Right cardiac atrium (tissue), 5 donors: ENCODE data around the gene TEX55. TPM values are rescaled to one million over a fixed set of nuclear protein-coding genes. Genes with fewer than 3 reads are reported as not detected.
"Not testable (repeated sequence)": the region's sequence is repeated elsewhere in the genome, so short reads cannot be mapped to it uniquely, and the experiment has no call there.

Experiments used
- ATAC-seq, 2 donors: fragments of 200-7000 bp; cut with Tn5 transposase; one replicate each; pipeline versions ENCODE4 v1.8.0 to v1.9.1; 2020; ENCODE audit warnings: moderate library complexity in 2 of 2, mild to moderate bottlenecking in 1 of 2
- DNase-seq, 3 donors: peaks; one replicate each; pipeline ENCODE4 v3.0.0-alpha.2; 2020
- H3K27ac ChIP-seq: one replicate; pipeline ENCODE4 v1.5.1; 2013; ENCODE audit warnings: mild to moderate bottlenecking, low read length, control low read depth, moderate library complexity
- H3K27me3 ChIP-seq: one replicate; pipeline ENCODE4 v1.6.1; 2013; ENCODE audit not compliant: control insufficient read depth, insufficient read depth
- H3K4me1 ChIP-seq: one replicate; pipeline ENCODE4 v1.6.1; 2013; ENCODE audit warnings: low read length; ENCODE audit not compliant: control insufficient read depth, insufficient read depth
- H3K4me3 ChIP-seq: one replicate; pipeline ENCODE4 v1.5.1; 2013; ENCODE audit warnings: low read length, control low read depth
- H3K9me3 ChIP-seq: one replicate; pipeline ENCODE4 v1.6.1; 2013; ENCODE audit warnings: low read length; ENCODE audit not compliant: control insufficient read depth
- WGBS: extraction: QIAGEN DNeasy Blood & Tissue Kit; methylation state at CpG from one replicate; pipeline ENCODE4 v1.1.7; 2013; 5-methylcytosine and 5-hydroxymethylcytosine counted together
- intact Hi-C, 4 donors: fragments of 100-400 bp; cut with DNase I; formaldehyde crosslinking; loops; one replicate each; pipeline versions ENCODE4 v1.11.0 to v1.14.0; 2022 to 2023
- long read RNA-seq, 4 donors: library from polyadenylated mRNA; unstranded; transcript quantifications; one replicate each; pipeline ENCODE4 v2.0.0, GENCODE V29; 2020 to 2021
- polyA plus RNA-seq: library from polyadenylated mRNA; stranded (reverse); fragments of 200-250 nt; gene quantifications from one replicate; pipeline ENCODE4 v1.2.3, GENCODE V29; 2013
- total RNA-seq, 4 donors: library from RNA; stranded (reverse); fragmentation: NEBNext Ultra II Directional; extraction: Animal tissue kit (Norgen Biotek cat#: 25700); gene quantifications; one replicate each; pipeline ENCODE4 v1.2.1, GENCODE V29; 2021
- donor health status: healthy with polysubstance abuse.
- donor health status: DM: no; HTN: yes; CAD: no.
- donor health status: DM: no; HTN: no; CAD: no.
- donor health status: DM: no; HTN: yes; CAD: no; lungs with severe emphysema.
- donor health status: DM: yes; HTN: yes; CAD: no.

The TEX55 gene
- total RNA-seq (not detected), polyA plus RNA-seq (not detected)
- long read RNA-seq, donor 1 = 0 reads
- long read RNA-seq, donor 2 = 0 reads
- long read RNA-seq, donor 3 = 0 reads
- long read RNA-seq, donor 4 = 0 reads

DNA sequence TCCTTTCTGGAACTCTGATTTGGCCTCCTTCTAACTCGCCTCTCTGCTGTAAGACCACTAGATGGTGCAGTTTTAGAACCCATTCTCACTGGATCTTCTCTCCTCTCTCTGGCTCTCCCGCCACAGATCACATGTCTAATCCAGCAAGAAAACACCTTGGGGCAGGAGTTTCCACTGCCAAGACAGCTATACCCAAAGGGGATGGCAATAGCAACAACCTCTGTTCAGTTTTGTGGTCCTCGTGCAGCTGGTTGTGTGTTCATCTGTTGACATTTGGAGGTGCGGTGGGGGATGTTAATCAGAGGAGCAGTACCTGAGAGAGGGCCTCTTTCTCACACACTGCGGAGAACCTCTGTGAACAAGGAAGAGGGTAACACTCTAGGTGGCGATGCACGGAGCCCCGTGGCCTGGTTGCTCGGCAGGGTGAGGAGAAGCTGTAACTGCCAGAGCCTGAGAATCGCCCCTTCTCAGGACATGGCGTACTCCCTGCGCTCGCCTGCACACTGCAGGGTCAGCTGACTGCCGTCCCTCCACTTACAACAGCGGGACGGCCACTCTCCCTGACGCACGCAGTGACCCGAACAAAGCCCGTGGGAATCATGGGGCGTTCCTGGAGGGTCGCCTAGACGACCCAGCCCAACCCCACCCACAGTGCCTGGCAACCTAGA lies at the start of gene TEX55:
Gene TEX55, plus strand, starts transcription at position 666 of the 668 bp plus-strand sequence. CDS start 25 bp downstream, outside the sequence.
- no peak within 1 kb of the TSS for H3K27ac ChIP-seq
- intact Hi-C loops = loop anchor here in 1 of 4 donors (10.0 kb wide), 1 partner anchor 99 kb away; the partner anchor contains the start of gene B4GALT4
- no peaks in the 10 kb centered on the region for H3K27me3 ChIP-seq
- DNase-seq (peak; percentile 60 to 69 (median 67)), ATAC-seq (peak; percentile 87 to 97)
- WGBS = 74% methylated on average over 23 of the region's 23 CpGs
- H3K9me3 ChIP-seq = no peaks in the 10 kb centered on the region
- no peak within 1 kb of the TSS for H3K4me3 ChIP-seq
- H3K4me1 ChIP-seq = no peaks in the 10 kb centered on the region

DNA sequence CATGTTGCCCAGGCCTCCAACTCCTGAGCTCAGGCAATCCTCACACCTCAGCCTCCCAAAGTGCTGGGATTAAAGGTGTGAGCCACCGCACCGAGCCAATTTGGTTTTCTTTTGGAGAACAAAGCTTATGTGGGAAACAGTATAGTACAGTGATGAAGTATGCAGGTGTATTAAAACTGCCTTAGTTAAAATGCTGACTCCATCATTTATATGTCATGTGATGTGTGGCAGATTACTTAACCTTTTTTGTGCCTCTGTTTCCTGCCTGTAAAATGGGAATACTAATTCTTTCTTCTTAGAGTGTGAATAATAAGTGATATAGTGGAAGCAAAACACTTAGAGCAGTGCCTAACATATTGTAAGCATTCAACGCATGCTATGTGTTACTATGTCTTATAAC lies 48.0 kb upstream of the TEX55 start:
- Histone ChIP-seq H3K27me3 (no peaks in the 10 kb centered on the region), H3K4me3 (no peak overlapping the region), H3K4me1 (no peaks in the 10 kb centered on the region), H3K27ac (no peak overlapping the region), H3K9me3 (no peaks in the 10 kb centered on the region)
- DNase-seq (no peak), ATAC-seq (no peak)
- intact Hi-C loops = loop anchor here in 3 of 4 donors (2.0 to 5.0 kb wide), 2 partner anchors 215 to 216 kb away; no protein-coding TSS in a partner anchor
- 96% methylated on average over 3 of the region's 3 CpGs for WGBS

DNA sequence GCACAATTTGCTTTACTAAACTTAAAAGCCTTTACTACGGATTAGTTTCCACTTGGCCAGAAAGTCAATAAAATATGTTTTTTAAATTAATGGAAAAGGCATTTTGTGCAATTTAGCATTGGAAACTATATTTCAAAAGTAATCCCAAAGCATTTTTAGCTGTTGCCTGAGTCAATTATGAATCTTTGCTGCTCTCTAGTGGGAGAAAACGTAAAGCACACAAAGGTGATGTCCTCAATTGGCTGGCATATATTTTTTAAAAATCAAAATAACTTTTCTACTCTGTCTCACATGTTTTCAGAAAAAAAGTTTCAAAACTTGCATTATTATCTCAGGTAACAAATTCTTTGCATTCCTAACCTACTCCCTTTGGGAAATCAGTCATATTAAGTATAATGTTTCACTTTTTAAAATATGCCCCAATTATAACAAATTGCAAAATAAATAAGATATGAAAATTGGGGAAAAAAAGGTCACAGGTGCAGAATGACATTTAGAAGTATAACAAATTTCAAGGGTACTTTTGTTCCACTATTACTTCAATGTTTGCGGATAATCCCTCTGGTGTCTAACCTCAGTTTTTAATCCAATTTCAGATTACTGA lies 47.2 kb upstream of the TEX55 start:
- WGBS = 26% methylated on average over 3 of the region's 3 CpGs
- no peak for ATAC-seq

DNA sequence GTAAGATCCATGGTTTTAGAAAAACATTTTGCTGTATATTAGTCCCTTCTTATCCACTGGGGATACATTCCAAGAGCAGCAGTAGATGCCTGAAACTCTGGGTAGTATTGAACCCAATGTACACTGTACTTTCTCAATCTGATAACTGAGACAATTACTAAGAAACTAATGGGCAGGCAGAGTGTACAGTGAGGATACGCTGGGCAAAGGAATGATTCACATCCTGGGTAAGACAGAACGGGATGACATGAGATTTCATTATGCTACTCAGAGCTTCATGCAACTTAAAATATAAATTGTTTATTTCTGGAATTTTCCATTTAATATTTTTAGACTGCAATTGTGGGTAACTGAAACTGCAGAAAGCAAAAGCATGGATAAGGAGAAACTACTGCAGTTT lies 46.2 kb upstream of the TEX55 start:
- Histone ChIP-seq H3K27me3 (no peaks in the 10 kb centered on the region), H3K27ac (no peak overlapping the region), H3K9me3 (no peaks in the 10 kb centered on the region), H3K4me1 (no peaks in the 10 kb centered on the region), H3K4me3 (no peak overlapping the region)
- WGBS = 52% methylated on average over 2 of the region's 2 CpGs
- intact Hi-C loops = loop anchor here (2.0 to 5.0 kb wide), 3 partner anchors 217 to 219 kb away; no protein-coding TSS in a partner anchor
- ATAC-seq (no peak), DNase-seq (no peak)

More for the DNA sequence above, 47.2 kb upstream of the TEX55 start:
- intact Hi-C loops = loop anchor here in 3 of 4 donors (2.0 to 5.0 kb wide), 2 partner anchors 216 kb away; no protein-coding TSS in a partner anchor
- no peaks in the 10 kb centered on the region for H3K4me1 ChIP-seq
- no peak overlapping the region for H3K27ac ChIP-seq
- H3K4me3 ChIP-seq = no peak overlapping the region
- H3K27me3 ChIP-seq = no peaks in the 10 kb centered on the region
- no peak for DNase-seq
- no peaks in the 10 kb centered on the region for H3K9me3 ChIP-seq

DNA sequence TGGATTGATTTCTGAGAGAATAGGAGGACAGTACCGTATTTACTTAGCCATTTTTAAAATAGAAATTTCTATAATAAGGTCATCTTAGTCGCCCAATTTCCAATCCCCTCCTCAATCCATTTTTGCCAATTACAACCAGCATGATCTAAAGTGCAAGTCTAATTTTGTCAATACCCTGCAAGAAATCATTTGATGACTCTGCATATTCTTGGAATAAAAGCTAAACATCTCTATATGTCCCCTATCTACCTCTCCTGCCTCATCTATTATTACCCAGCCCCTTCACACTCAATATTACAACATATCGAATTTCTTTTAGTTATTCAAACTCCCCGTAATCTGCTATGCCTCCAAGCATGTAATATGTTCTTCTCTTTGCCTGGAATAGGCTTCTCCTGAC lies 41.9 kb upstream of the TEX55 start:
- Histone ChIP-seq H3K4me3 (no peak overlapping the region), H3K4me1 (no peaks in the 10 kb centered on the region), H3K27ac (no peak overlapping the region), H3K27me3 (no peaks in the 10 kb centered on the region), H3K9me3 (no peaks in the 10 kb centered on the region)
- intact Hi-C loops = no loop called here
- DNase-seq = no peak
- ATAC-seq = no peak
- 82% methylated on average over 4 of the region's 4 CpGs for WGBS

DNA sequence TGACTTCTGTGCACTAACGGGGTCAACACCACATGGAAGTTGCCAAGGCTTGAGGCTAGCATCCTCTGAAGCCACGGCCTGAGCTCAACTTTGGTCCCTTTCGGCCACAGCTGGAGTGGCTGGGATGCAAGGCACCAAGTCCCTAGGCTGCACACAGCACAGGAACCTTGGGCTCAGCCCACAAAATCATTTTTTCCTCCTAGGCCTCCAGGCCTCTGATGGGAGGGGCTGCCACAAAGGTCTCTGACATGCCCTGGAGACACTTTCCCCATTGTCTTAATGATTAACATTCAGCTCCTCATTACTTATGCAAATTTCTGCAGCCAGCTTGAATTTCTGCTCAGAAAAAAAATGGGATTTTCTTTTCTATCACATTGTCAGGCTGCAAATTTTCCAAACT lies 27.6 kb upstream of the TEX55 start:
- WGBS = 75% methylated on average over 3 of the region's 3 CpGs
- H3K4me3 ChIP-seq, H3K4me1 ChIP-seq, DNase-seq, intact Hi-C loops, H3K9me3 ChIP-seq, H3K27ac ChIP-seq, H3K27me3 ChIP-seq, ATAC-seq: not testable (repeated sequence)

DNA sequence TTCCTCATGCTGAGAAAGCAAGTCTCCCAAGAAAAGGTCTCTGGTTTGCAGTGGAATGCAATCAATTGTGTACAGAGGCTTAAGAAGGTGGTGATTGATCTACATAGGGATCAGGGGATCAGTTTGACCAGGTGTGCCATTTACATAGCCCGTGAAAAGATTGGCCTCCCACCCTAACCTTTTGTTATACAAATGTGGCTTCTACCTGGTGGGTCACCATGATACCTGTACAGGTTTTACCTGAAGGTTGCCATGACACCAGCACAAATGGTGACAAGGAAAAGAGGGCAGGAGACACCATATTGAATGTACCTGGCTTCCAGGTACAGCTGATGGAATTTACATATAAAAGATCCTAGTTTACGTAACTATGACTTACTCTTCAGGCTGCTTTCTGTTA lies 25.5 kb upstream of the TEX55 start:
- Histone ChIP-seq H3K9me3 (no peaks in the 10 kb centered on the region), H3K4me3 (no peak overlapping the region), H3K4me1 (no peaks in the 10 kb centered on the region), H3K27me3 (no peaks in the 10 kb centered on the region), H3K27ac (no peak overlapping the region)
- WGBS = 79% methylated on average over 2 of the region's 2 CpGs
- intact Hi-C loops = no loop called here
- ATAC-seq (no peak), DNase-seq (no peak)

DNA sequence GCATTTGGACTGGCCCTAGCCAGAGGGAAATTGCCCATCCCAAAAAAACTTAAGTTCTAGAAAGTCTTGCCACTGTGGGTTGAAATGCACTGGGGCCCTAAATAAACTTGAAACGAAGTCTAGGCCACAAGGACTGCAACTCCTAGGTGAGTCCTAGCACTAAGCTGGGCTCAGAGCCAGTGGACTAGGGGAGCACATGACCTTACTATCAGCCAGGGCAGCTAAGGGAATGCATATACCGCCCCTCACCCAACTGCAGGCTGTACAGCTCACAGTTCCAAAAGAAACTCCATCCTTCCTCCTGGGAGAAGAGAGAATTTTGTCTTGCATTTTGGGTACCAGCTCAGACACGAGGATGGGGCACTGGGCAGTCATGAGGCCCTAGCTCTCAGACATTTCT lies 23.6 kb upstream of the TEX55 start:
- intact Hi-C loops = no loop called here
- WGBS = 42% methylated on average over 3 of the region's 3 CpGs
- no peak overlapping the region for H3K27ac ChIP-seq
- H3K4me1 ChIP-seq = no peaks in the 10 kb centered on the region
- DNase-seq = no peak
- no peaks in the 10 kb centered on the region for H3K27me3 ChIP-seq
- ATAC-seq = no peak
- H3K4me3 ChIP-seq = no peak overlapping the region
- H3K9me3 ChIP-seq = no peaks in the 10 kb centered on the region

DNA sequence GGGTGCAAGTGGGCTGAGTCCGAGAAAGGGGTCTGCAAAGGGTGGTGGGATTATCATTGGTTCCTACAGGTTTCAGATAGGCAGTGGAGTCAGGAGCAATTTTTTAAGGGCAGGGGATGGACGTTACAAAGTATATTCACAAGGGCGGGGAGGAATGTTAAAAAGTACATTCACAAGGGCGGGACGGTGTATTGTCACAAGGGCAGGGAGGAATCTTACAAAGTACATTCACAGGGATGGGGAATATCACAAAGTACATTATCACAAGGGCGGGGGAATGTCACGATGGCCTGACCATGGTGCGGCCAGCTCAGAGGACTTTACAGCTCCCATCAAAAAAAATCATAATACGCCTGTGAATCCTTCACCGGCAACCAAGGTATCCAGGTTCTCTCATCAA lies 20.6 kb upstream of the TEX55 start:
- Histone ChIP-seq H3K9me3 (no peaks in the 10 kb centered on the region), H3K27me3 (no peaks in the 10 kb centered on the region), H3K27ac (no peak overlapping the region), H3K4me1 (no peaks in the 10 kb centered on the region), H3K4me3 (no peak overlapping the region)
- WGBS = 92% methylated on average over 10 of the region's 10 CpGs
- DNase-seq = no peak
- ATAC-seq = no peak
- intact Hi-C loops = no loop called here

DNA sequence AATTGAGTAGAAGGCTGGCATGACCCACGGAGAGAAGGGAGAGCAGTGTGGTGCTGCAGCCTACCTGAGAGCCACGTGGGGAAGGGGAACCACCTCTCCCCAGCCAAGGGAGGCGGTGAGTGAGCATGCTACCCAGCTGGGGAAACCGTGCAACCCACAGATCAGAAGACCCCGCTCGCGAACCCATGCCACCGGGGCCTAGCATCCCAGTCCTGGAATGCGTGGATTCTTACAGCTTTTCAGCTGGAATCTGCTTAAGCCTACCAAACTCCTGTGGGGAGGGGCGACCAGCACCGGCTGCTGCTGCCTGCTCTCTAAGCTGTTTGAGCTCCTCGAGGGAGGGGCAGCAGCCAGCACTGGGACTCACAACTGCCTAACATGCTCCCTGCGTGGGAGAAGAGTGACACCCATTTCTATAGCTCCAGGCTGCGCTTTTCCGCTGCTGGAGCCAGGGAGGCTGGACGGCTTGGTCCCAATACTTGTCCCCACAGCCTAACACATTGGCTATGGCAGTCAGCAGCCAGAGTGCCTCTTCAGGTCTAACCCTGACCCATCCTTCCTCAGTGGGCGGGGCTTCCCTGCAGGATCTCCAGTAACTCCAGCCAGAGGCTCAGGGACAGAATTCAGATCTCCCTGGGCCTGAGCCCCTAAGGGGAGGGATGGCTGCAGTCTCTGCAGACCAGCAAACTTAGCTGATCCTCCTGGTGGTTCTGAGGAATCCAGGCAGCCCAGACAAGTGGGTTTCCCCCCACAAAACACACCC lies 20.0 kb upstream of the TEX55 start:
- 70% methylated on average over 17 of the region's 17 CpGs for WGBS
- H3K27me3 ChIP-seq = no peaks in the 10 kb centered on the region
- intact Hi-C loops = no loop called here
- H3K27ac ChIP-seq = no peak overlapping the region
- no peak for ATAC-seq
- no peak overlapping the region for H3K4me3 ChIP-seq
- DNase-seq = no peak
- H3K9me3 ChIP-seq = no peaks in the 10 kb centered on the region
- H3K4me1 ChIP-seq = no peaks in the 10 kb centered on the region

DNA sequence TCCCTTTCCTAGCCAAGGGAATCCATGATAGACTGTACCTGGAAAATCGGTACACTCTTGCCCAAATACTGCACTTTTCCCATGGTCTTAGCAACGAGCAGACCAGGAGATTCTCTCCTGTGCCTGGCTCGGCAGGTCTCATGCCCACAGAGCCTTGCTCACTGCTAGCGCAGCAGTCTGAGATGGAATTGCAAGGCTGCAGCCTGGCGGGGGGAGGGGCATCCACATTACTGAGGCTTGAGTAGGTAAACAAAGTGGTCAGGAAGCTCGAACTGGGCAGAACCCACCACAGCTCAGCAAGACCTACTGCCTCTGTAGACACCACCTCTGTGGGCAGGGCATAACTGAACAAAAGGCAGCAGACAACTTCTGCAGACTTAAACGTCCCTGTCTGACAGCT lies 15.7 kb upstream of the TEX55 start:
- intact Hi-C loops, H3K27me3 ChIP-seq, H3K4me1 ChIP-seq, H3K4me3 ChIP-seq, H3K9me3 ChIP-seq, DNase-seq, ATAC-seq, H3K27ac ChIP-seq: not testable (repeated sequence)
- WGBS = 56% methylated on average over 7 of the region's 7 CpGs
